Ecto neural progenitor cell (in vitro differentiated cells): ENCODE data around the gene COX8A.
A peak's percentile ranks its signal among the peaks of the same experiment; 100 is the strongest.
"Not testable (repeated sequence)": the region's sequence is repeated elsewhere in the genome, so short reads cannot be mapped to it uniquely, and the experiment has no call there.

Source experiments
- DNase-seq: peaks from one replicate; pipeline ENCODE4 v3.0.0-alpha.2; 2018; ENCODE audit warnings: low spot score

COX8A gene

DNA sequence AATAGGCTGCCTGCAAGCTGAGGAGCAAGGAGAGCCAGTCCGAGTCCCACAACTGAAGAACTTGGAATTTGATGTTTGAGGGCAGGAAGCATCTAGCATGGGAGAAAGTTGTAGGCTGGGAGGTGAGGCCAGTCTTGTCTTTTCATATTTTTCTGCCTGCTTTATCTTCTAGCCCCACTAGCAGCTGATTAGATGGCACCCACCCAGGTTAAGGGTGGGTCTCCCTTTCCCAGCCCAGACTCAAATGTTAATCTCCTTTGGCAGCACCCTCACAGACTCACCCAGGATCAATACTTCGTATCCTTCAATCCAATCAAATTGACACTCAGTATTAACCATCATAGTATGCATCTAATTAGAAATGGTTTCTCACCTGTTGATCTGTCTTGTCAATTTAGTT lies 5.0 kb upstream of the COX8A start:
- DNase-seq: no peak

GRCh38 chr11:63970902-63971301 lies 3.5 kb upstream of the COX8A start:
- DNase-seq: no peak

DNA sequence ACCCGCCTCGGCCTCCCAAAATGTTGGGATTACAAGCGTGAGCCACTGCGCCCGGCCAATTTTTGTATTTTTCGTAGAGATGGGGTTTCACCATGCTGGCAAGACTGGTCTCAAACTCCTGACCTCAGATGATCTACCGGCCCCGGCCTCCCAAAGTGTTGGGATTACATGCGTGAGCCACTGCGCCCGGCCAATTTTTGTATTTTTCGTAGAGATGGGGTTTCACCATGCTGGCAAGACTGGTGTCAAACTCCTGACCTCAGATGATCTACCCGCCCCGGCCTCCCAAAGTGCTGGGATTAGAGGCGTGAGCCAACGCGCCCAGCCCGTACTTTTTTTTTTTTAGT lies 535 bp upstream of the COX8A start:
- not testable (repeated sequence) for DNase-seq

DNA sequence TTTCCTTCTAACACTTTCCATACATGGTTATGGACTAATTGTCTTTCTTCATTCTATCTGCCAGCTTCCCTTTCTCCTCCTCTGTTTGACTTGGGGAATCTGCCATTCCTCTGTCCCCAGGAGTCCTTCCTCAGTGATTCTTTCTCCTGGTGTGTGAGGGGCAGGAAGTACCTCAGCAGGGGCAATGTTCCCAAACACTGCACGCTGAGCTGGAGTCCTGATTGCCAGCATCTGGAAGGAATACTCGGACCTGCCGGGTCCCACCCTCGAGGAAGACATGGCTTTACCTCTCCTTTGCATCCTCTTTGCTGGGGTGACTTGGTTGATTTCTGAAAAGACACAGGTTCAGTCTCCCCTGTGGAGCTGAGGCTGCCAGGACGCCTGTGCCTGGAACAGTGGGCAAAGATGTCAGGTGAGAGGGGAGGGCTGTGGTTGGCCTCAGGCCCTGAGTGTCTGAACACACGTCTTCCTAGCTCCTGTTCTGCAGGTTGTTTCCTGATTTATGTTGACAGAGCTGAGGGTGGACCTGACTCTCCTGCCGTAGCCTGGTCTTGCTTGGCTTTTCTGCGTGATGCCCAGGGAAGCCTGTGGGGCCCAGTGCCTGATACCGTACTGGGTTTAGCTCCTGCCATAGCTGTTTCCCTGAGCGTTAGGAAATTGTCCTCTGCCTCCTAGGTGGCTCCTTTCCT lies 4.3 kb downstream of the COX8A start:
- no peak for DNase-seq

DNA sequence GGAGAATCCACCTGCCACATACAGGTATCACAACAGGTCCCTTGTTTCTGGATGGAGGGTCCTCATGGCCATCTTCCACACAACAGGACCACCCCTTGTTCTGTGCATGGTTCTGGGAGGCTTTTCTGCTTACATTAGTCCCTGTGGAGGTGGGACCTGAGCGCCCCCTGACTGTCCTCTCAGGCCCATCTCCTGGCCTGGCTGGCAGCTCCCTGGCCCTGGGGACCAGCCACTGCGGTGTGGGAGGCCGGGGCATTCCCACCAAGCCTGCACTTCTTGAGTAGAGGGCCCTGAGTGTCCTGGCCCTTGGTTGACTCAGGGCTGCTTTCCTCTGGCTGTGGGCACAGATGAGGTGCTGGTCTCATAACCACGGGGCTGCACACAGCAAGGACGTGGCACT lies 5.0 kb downstream of the COX8A start:
- no peak for DNase-seq

DNA sequence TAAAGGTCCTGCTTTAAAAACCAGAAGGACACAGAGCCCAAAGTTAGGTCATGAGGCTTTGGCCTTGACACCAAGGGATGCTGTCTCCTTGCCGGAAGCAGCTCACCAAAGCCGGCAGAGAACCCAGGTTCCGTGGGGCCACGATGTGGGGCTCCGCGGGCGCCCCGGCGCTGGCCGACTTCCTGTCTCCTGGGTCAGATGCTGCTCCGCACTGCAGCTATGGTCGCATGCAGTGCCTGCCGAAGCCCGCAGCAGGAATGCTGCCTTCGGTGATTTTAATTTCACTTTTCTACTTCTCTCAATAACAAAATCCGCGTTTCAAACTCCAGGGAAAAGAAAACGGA lies 11.4 kb downstream of the COX8A start:
- no peak for DNase-seq

DNA sequence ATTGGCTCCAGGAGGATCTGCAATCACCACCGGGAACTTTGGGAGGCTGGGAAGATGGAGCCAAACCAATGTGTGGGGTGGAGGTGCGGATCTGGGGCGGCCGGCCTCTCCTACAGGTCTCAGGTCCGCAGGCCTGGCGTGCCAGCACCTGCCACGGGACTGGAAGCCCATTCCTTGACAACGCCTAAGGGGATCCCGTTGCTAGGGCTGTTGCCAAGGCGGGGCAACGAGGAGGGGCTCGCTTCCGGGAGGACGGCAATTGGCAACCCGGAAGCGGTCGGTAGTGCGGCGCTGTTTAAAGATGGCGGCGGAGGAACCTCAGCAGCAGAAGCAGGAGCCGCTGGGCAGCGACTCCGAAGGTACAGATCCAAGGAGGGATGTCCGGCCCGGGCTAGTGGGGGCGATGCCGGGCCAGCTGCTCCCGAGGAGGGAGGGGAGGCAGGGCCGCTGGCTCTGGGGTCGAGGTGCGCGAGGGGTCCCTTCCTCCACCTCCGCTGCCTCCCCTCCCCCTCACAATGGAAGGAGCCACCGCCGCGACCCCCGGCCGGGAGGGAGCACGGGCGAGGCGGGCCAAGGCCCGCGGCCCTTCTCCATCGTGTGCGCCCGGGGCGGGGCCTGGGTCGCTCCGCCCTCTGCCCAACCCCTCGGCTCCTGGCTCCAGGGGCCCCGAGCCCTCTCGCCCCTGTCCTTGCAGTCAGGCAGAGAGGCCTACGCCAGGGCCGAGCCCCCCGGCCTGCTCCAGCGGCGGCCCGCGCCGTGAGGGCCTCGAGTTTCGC lies 11.9 kb downstream of the COX8A start, which contains the start of gene OTUB1:
TSS of gene OTUB1 (plus strand) at position 283 of the 776 bp plus-strand sequence. CDS start at position 302, 19 bp downstream.
- peak; percentile 97 for DNase-seq

DNA sequence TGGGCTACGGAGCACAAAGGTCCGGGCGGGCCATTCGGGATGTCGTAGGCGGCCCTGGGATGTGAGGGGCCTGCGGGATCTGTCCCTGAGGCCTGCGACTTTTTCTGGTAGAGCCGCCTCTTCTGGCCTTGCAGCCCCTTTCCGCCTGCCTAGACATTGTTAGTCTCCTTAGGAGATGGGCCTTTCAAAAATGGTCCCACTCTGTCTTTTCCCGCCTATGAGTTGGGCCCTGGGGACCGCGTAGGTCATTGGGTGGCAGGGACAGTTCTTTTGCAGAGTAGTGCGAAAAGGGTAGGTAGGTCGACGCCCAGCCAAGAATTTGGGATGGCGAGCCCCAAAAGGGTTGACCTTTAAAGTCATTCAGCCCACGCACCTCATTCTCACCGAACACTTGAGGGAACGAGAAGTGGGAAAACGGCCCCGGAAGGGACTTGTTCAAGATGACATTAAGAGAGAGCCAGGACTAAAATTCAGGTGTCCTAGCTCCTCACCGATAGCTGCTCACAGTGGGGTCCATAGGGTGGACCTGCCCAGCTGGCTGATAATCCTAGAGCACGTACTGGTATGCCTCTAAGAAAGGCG lies 12.6 kb downstream of the COX8A start:
- no peak for DNase-seq

DNA sequence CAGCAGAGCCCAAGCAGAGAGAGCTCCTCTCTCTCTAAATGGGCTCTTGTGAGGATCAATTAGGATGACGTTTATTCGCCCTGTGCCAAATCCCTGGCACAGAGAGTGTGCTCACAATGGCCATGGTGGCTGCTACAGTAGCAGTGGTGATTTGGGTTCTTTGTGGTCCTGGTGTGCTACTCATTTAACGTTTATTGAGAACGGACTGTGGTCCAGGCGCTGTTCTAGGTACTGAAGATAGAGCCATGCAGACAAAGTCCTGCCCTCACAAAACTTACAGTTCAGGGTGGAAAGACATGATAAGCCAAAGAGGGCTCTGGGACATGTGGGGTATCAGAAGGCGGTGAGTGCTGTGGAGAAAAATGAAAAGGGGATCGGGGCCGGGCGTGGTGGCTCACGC lies 17.1 kb downstream of the COX8A start:
- no peak for DNase-seq

GRCh38 chr11:63993100-63993499 lies 18.7 kb downstream of the COX8A start:
- DNase-seq: no peak

DNA sequence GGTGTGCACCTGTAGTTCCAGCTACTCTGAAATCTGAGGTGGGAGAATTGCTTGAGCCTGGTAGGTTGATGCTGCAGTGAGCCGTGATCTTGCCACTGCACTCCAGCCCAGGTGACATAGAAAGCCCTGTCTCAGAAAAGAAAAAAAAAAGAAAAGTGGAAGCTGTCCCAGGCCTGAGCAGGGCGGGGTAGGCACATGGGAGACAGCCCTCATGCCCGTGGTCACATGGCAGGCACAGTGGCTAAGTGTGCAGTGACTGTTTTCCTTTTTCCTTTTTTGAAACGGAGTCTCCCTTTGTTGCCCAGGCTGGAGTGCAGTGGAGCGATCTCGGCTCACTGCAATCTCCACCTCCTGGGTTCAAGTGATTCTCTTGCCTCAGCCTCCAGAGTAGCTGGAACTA lies 19.6 kb downstream of the COX8A start:
- no peak for DNase-seq

- no peak for DNase-seq
Measured at GRCh38 chr11:63996512-63996911, 22.1 kb downstream of the COX8A start.

DNA sequence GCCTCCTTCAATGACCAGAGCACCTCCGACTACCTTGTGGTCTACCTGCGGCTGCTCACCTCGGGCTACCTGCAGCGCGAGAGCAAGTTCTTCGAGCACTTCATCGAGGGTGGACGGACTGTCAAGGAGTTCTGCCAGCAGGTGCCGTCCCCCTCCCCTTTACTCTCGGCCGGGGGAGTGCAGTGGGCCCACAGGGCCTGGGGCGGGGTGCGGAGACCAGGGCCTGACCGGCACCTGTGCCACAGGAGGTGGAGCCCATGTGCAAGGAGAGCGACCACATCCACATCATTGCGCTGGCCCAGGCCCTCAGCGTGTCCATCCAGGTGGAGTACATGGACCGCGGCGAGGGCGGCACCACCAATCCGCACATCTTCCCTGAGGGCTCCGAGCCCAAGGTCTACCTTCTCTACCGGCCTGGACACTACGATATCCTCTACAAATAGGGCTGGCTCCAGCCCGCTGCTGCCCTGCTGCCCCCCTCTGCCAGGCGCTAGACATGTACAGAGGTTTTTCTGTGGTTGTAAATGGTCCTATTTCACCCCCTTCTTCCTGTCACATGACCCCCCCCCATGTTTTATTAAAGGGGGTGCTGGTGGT lies 22.8 kb downstream of the COX8A start:
- no peak for DNase-seq

- no peak for DNase-seq
Measured at GRCh38 chr11:63997801-63998337, 23.4 kb downstream of the COX8A start.

- peak; percentile 72 for DNase-seq
Measured at GRCh38 chr11:63998558-63999348, 24.3 kb downstream of the COX8A start.

GRCh38 chr11:63999349-64000025 lies 25.1 kb downstream of the COX8A start:
- peak; percentile 86 for DNase-seq

DNA sequence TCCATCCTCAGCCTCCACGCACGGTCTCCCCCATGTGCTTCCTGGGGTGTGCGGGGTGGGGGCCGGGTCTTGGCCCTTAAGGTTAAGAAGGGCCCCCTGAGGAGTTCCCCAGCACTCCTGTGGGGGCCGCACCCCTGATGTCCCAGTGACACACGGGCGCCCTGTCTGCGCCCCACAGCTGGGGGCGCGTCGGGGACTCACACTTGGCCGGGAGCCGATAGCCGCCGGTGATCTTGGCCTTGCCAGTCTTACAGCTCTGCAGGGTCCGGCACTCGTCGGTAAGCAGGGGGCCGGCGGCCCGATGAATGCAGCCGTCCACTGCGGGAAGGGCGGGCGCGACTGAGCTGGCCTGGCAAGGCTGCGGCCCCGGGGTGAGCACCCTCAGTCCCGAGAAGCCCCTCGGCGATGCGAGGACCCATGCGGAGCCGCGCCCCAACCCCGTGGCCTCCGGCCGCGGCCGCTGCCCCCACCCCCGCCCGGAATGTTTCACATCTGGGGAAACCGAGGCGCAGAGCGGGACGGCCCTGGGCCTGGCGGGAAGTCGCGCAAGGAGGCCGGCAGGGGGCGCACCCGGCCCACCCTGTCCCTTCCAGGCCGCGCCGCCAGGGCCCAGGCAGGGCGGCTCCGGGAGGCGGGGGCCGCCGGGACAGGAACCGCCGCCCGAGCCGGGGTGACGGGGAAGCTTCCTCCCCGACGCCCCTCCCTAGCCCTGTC lies 25.8 kb downstream of the COX8A start:
- DNase-seq: peak; percentile 86

DNA sequence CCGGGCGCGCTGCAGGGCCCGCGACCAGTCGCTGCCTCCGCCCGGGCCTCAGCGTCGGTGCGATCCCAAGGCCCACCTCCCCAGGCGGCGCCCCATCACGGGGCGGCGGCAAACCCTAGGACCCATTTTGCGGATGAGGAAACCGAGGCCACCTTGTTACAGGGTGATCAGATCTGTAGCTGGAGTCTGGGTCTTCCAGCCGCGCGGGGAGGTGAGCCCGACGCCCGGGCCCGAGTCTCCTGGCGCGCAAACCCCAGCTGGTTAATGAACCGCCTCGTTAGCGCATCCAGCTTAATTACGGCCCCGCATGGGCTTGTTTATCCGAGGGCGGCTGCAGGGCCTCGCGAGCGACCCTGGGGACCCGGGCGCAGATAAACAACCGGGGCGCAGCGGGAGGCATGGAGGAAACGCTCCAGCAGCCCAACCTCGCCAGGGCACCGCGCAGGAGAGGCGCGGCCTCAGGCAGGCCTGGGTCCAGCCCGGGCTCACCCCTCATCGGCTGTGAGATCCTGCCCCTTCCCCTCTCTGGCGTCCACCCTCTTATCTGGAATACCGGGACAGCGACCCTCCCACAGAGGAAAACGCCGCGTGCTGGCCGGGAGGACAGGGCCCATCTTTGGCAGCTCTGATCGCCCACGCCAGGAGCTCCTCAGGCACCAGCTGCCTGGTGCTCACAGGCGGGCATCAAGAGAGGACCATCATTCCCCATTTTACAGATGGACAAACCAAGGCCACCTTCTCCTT lies 26.5 kb downstream of the COX8A start:
- no peak for DNase-seq

DNA sequence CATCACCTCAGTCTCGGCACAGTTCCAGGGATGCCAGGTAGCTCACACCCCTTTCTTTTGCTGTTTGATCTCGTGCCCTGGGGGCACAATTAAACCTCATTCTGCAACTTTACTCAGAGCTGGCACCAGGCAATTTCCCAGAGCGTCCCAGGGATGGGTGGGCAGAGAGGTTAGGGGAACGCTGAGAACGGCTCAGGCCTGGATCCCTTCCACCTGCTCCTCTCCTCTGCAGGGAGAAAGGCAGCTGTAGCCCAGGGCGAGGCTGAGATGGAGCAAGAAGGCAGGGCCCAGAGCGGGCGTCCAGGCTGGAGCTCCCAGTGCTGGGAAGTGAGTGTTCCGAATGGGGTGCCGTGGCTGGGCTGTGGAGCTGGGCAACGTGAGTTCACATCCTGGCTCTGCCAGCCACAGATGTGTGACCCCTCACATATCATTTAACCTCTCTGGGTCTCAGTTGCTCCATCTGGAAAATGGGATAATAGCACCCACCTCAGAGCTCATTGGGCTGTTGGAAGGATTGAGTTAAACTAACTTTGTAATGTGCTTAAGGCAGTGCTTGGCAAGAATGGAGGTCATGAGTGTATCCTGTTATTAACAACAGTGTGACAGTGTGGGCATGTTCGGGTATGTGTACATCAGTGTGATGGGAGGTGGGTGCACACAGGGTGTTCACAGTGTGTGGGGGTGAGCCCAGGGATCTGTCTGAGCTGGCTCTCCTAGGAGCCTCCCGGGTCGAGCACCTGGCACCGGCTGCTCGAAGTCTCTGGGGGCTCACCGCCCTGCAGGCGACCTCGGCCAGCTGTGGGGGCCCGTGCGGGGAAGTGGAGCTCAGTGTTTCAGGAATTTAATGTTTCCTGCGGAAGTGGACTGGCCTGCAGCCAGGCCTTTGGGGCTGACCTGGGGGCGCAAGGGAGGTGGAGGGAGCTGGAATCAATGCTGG lies 27.3 kb downstream of the COX8A start:
- no peak for DNase-seq
